ENCODE data around the gene POLR2L. TPM values are rescaled to one million over a fixed set of nuclear protein-coding genes. Genes with fewer than 3 reads are reported as not detected.
A peak's percentile ranks its signal among the peaks of the same experiment; 100 is the strongest.

POLR2L gene
- total RNA-seq, 4 donors from 2014 or later: 71.4 to 189 (median 92.3) TPM

GRCh38 chr11:853682-854448, 11.5 kb upstream of the POLR2L start:
- H3K27ac ChIP-seq (replicated peaks in 1 of 4): peak overlapping the region in 1 of 4 donors; percentile 11
- 91% methylated on average over 14 of the region's 27 CpGs for WGBS
- intact Hi-C loops (cut with DNase I): no loop called here
- peaks cover 0 to 6% (median 3%) of the 10 kb centered on the region in 4 donors for H3K27me3 ChIP-seq
- no peaks in the 10 kb centered on the region for H3K9me3 ChIP-seq
- no peak for DNase-seq (ENCODE audit: extremely low spot score)
- H3K4me1 ChIP-seq: peaks cover 31 to 89% (median 66%) of the 10 kb centered on the region in 4 donors
- no peak overlapping the region for H3K4me3 ChIP-seq
- TF ChIP-seq POLR2A (IDR thresholded peaks at IDR 0.05; ENCODE audit: low read depth): no peak
- no peak for TF ChIP-seq POLR2AphosphoS5 (IDR thresholded peaks at IDR 0.05)
- no peak for TF ChIP-seq EP300 (IDR thresholded peaks at IDR 0.05)
- TF ChIP-seq CTCF (IDR thresholded peaks at IDR 0.05): no peak
- H3K36me3 ChIP-seq: peaks cover 0 to 51% (median 13%) of the 10 kb centered on the region in 4 donors

GRCh38 chr11:852762-853161, 10.4 kb upstream of the POLR2L start:
- H3K27ac ChIP-seq (replicated peaks in 1 of 4): peak overlapping the region in 1 of 4 donors; percentile 11
- H3K4me1 ChIP-seq: peaks cover 42 to 89% (median 72%) of the 10 kb centered on the region in 4 donors
- TF ChIP-seq POLR2A (IDR thresholded peaks at IDR 0.05; ENCODE audit: low read depth): no peak
- TF ChIP-seq CTCF (IDR thresholded peaks at IDR 0.05): no peak
- TF ChIP-seq EP300 (IDR thresholded peaks at IDR 0.05): no peak
- no peak for TF ChIP-seq POLR2AphosphoS5 (IDR thresholded peaks at IDR 0.05)
- intact Hi-C loops (cut with DNase I): no loop called here
- no peak for DNase-seq (ENCODE audit: extremely low spot score)
- no peaks in the 10 kb centered on the region for H3K9me3 ChIP-seq
- 61% methylated on average over 2 of the region's 15 CpGs for WGBS
- H3K4me3 ChIP-seq: no peak overlapping the region
- H3K36me3 ChIP-seq: peaks cover 0 to 50% (median 14%) of the 10 kb centered on the region in 4 donors
- peaks cover 0 to 15% (median 5%) of the 10 kb centered on the region in 4 donors for H3K27me3 ChIP-seq

- Histone ChIP-seq H3K4me3 (peak overlapping the region in 1 of 4 donors; percentile 52), H3K27ac (replicated peaks in 1 of 4) (no peak overlapping the region), H3K36me3 (peaks cover 0 to 54% (median 22%) of the 10 kb centered on the region in 4 donors), H3K9me3 (no peaks in the 10 kb centered on the region), H3K27me3 (peaks cover 0 to 17% (median 5%) of the 10 kb centered on the region in 4 donors), H3K4me1 (peaks cover 43 to 95% (median 77%) of the 10 kb centered on the region in 4 donors)
- intact Hi-C loops (cut with DNase I): no loop called here
- 63% methylated on average over 8 of the region's 28 CpGs for WGBS
- no peak for DNase-seq (ENCODE audit: extremely low spot score)
- TF ChIP-seq POLR2A (IDR thresholded peaks at IDR 0.05; ENCODE audit: low read depth) (no peak), CTCF (IDR thresholded peaks at IDR 0.05) (no peak), POLR2AphosphoS5 (IDR thresholded peaks at IDR 0.05) (no peak), EP300 (IDR thresholded peaks at IDR 0.05) (no peak)
Observed at GRCh38 chr11:850775-851763, 8.7 kb upstream of the POLR2L start.

GRCh38 chr11:849951-850774, 7.8 kb upstream of the POLR2L start:
- Histone ChIP-seq H3K4me3 (peak overlapping the region; percentile 49 to 58 (median 54)), H3K27ac (replicated peaks in 1 of 4) (peak overlapping the region in 2 of 4 donors; percentile 36 to 43), H3K9me3 (no peaks in the 10 kb centered on the region), H3K4me1 (peaks cover 52 to 95% (median 80%) of the 10 kb centered on the region in 4 donors), H3K36me3 (peaks cover 0 to 45% (median 22%) of the 10 kb centered on the region in 4 donors), H3K27me3 (peaks cover 0 to 17% (median 5%) of the 10 kb centered on the region in 4 donors)
- TF ChIP-seq POLR2A (IDR thresholded peaks at IDR 0.05; ENCODE audit: low read depth): no peak
- no peak for TF ChIP-seq POLR2AphosphoS5 (IDR thresholded peaks at IDR 0.05)
- no peak for TF ChIP-seq CTCF (IDR thresholded peaks at IDR 0.05)
- no peak for TF ChIP-seq EP300 (IDR thresholded peaks at IDR 0.05)
- DNase-seq (ENCODE audit: extremely low spot score): no peak
- WGBS: 39% methylated on average over 60 of the region's 97 CpGs
- intact Hi-C loops (cut with DNase I): loop anchor here (2.0 kb wide), 1 partner anchor 201 kb away; no protein-coding TSS in a partner anchor
